CD4-positive, CD25-positive, alpha-beta regulatory T cell (primary cell): ENCODE measurements around the gene MT1H. TPM values are rescaled to one million over a fixed set of nuclear protein-coding genes. Genes with fewer than 3 reads are reported as not detected.
A peak's percentile ranks its signal among the peaks of the same experiment; 100 is the strongest.
"Not testable (repeated sequence)": the region's sequence is repeated elsewhere in the genome, so short reads cannot be mapped to it uniquely, and the experiment has no call there.

Experiments used
- ATAC-seq, 2 donors: fragments of 150-1000 bp; cut with Tn5 transposase; one replicate each; pipeline ENCODE4 v1.10.0; 2021; ENCODE audit warnings: low read depth in 2 of 2, moderate number of reproducible peaks in 2 of 2, moderate library complexity in 1 of 2
- DNase-seq, 3 donors: peaks; one replicate each; pipeline versions ENCODE4 v3.0.0 to v3.0.0-alpha.2; 2012 to 2022; ENCODE audit warnings: mixed read lengths in 1 of 3
- H3K27ac ChIP-seq: one replicate; pipeline ENCODE4 v1.7.0; 2013; ENCODE audit warnings: mild to moderate bottlenecking, low read length; ENCODE audit not compliant: insufficient read depth, poor library complexity, severe bottlenecking
- H3K27me3 ChIP-seq: one replicate; pipeline ENCODE4 v1.7.0; 2013; ENCODE audit warnings: low read length; ENCODE audit not compliant: control insufficient read depth, insufficient read depth
- H3K36me3 ChIP-seq: one replicate; pipeline ENCODE4 v1.7.0; 2013; ENCODE audit warnings: mild to moderate bottlenecking, low read length, moderate library complexity; ENCODE audit not compliant: control insufficient read depth, insufficient read depth
- H3K4me1 ChIP-seq: 2 replicates; pipeline ENCODE4 v1.7.0; 2013; ENCODE audit warnings: mild to moderate bottlenecking, low read length; ENCODE audit not compliant: insufficient read depth, control insufficient read depth, poor library complexity, severe bottlenecking
- H3K4me3 ChIP-seq: one replicate; pipeline ENCODE4 v1.7.0; 2013; ENCODE audit warnings: low read depth, mild to moderate bottlenecking, low read length, moderate library complexity
- H3K9me3 ChIP-seq, 2 experiments: 1 replicate in 1 of 2; 2 replicates in 1 of 2; pipeline ENCODE4 v1.7.0; 2013; ENCODE audit warnings: low read length in 2 of 2, mild to moderate bottlenecking in 1 of 2, moderate library complexity in 1 of 2; ENCODE audit not compliant: control insufficient read depth in 2 of 2
- H3K27ac Mint-ChIP-seq, 3 donors: one replicate each; pipeline ENCODE4 v1.8.0; 2020 to 2022; ENCODE audit warnings: mild to moderate bottlenecking in 3 of 3, mixed read lengths in 3 of 3, moderate library complexity in 2 of 3
- H3K27me3 Mint-ChIP-seq: one replicate; pipeline ENCODE4 v1.8.0; 2022; ENCODE audit warnings: mild to moderate bottlenecking, mixed read lengths
- H3K36me3 Mint-ChIP-seq: one replicate; pipeline ENCODE4 v1.8.0; 2020; ENCODE audit warnings: mixed read lengths
- H3K4me1 Mint-ChIP-seq, 4 donors: one replicate each; pipeline ENCODE4 v1.8.0; 2020 to 2022; ENCODE audit warnings: mixed read lengths in 4 of 4, mild to moderate bottlenecking in 1 of 4
- H3K4me3 Mint-ChIP-seq, 4 donors: one replicate each; pipeline ENCODE4 v1.8.0; 2020 to 2022; ENCODE audit warnings: mild to moderate bottlenecking in 4 of 4, mixed read lengths in 4 of 4, moderate library complexity in 3 of 4
- H3K9me3 Mint-ChIP-seq, 7 donors: one replicate each; pipeline ENCODE4 v1.8.0; 2020 to 2022; ENCODE audit warnings: mixed read lengths in 7 of 7, mild to moderate bottlenecking in 3 of 7, moderate library complexity in 2 of 7
- polyA plus RNA-seq, 4 donors: library from polyadenylated mRNA; unstranded; fragments of 300-500 nt; fragmentation: Illumina TruSeq; gene quantifications; one replicate each; pipeline ENCODE4 v1.2.3, GENCODE V29; 2021
- total RNA-seq: library from RNA; stranded (reverse); gene quantifications from one replicate; pipeline ENCODE4 v1.2.3, GENCODE V29; 2022

MT1H gene
- total and polyA plus RNA-seq, 5 donors from 2014 or later = not detected

- peak within 1 kb of the TSS; percentile 93 to 98 (median 98) for H3K4me3 Mint-ChIP-seq
- Histone ChIP-seq H3K4me1 (peaks cover 27% of the 10 kb centered on the region), H3K27me3 (no peaks in the 10 kb centered on the region), H3K4me3 (peak within 1 kb of the TSS; percentile 89), H3K27ac (peak within 1 kb of the TSS; percentile 48), H3K36me3 (no peaks in the 10 kb centered on the region), H3K9me3 (no peaks in the 10 kb centered on the region)
- peaks cover 5 to 41% (median 26%) of the 10 kb centered on the region in 4 donors for H3K4me1 Mint-ChIP-seq
- peak; percentile 74 to 76 for ATAC-seq
- H3K27me3 Mint-ChIP-seq = peaks cover 7% of the 10 kb centered on the region
- peak; percentile 51 to 78 (median 67) for DNase-seq
- H3K27ac Mint-ChIP-seq = peak within 1 kb of the TSS; percentile 83 to 97 (median 90)
- H3K9me3 Mint-ChIP-seq = peaks cover 0 to 2% (median 0%) of the 10 kb centered on the region in 7 donors
- peaks cover 10% of the 10 kb centered on the region for H3K36me3 Mint-ChIP-seq
Observed at GRCh38 chr16:56657555-56658326, 11.9 kb upstream of the MT1H start, which contains the start of gene MT1F. TSS of gene MT1F (plus strand) at chr16:56657959. CDS start at chr16:56658059, 100 bp downstream.

- Histone ChIP-seq H3K36me3 (no peaks in the 10 kb centered on the region), H3K9me3 (no peaks in the 10 kb centered on the region), H3K4me3 (peak overlapping the region; percentile 89), H3K27me3 (no peaks in the 10 kb centered on the region), H3K4me1 (peaks cover 33% of the 10 kb centered on the region), H3K27ac (peak overlapping the region; percentile 48)
- peak overlapping the region; percentile 93 to 98 (median 98) for H3K4me3 Mint-ChIP-seq
- H3K36me3 Mint-ChIP-seq = peaks cover 10% of the 10 kb centered on the region
- DNase-seq (no peak), ATAC-seq (no peak)
- peaks cover 9% of the 10 kb centered on the region for H3K27me3 Mint-ChIP-seq
- peak overlapping the region; percentile 83 to 97 (median 90) for H3K27ac Mint-ChIP-seq
- peaks cover 5 to 46% (median 27%) of the 10 kb centered on the region in 4 donors for H3K4me1 Mint-ChIP-seq
- H3K9me3 Mint-ChIP-seq = peaks cover 0 to 2% (median 0%) of the 10 kb centered on the region in 7 donors
Observed at GRCh38 chr16:56658327-56658875, 11.2 kb upstream of the MT1H start.

- peaks cover 18% of the 10 kb centered on the region for H3K36me3 Mint-ChIP-seq
- H3K27ac Mint-ChIP-seq = peak overlapping the region; percentile 82 to 93 (median 88)
- peak; percentile 50 to 51 for ATAC-seq
- DNase-seq = peak in 2 of 3 donors; percentile 9 to 53
- H3K9me3 Mint-ChIP-seq = peaks cover 0 to 2% (median 0%) of the 10 kb centered on the region in 7 donors
- H3K4me3 ChIP-seq = peak overlapping the region; percentile 53
- H3K27me3 ChIP-seq = peaks cover under 1% of the 10 kb centered on the region
- no peaks in the 10 kb centered on the region for H3K9me3 ChIP-seq
- peak overlapping the region; percentile 47 for H3K27ac ChIP-seq
- H3K27me3 Mint-ChIP-seq = peaks cover 25% of the 10 kb centered on the region
- peaks cover 32% of the 10 kb centered on the region for H3K4me1 ChIP-seq
- peaks cover 5 to 45% (median 24%) of the 10 kb centered on the region in 4 donors for H3K4me1 Mint-ChIP-seq
- no peaks in the 10 kb centered on the region for H3K36me3 ChIP-seq
- peak overlapping the region; percentile 87 to 95 (median 92) for H3K4me3 Mint-ChIP-seq
Observed at GRCh38 chr16:56662357-56663354, 7.0 kb upstream of the MT1H start.

GRCh38 chr16:56664506-56664905 lies 5.1 kb upstream of the MT1H start:
- peaks cover 15% of the 10 kb centered on the region for H3K27me3 ChIP-seq
- Mint-ChIP-seq H3K27ac (no peak overlapping the region), H3K27me3 (peaks cover 39% of the 10 kb centered on the region)

GRCh38 chr16:56665286-56666261 lies 4.0 kb upstream of the MT1H start:
- not testable (repeated sequence) for H3K9me3 Mint-ChIP-seq, H3K27ac ChIP-seq, H3K4me3 ChIP-seq, H3K27ac Mint-ChIP-seq, H3K9me3 ChIP-seq, DNase-seq, H3K36me3 ChIP-seq, ATAC-seq
- Mint-ChIP-seq H3K36me3 (peaks cover 19% of the 10 kb centered on the region), H3K4me3 (peak overlapping the region in 1 of 4 donors; percentile 11), H3K4me1 (peaks cover 0 to 47% (median 22%) of the 10 kb centered on the region in 4 donors), H3K27me3 (peaks cover 50% of the 10 kb centered on the region)
- Histone ChIP-seq H3K27me3 (peaks cover 21% of the 10 kb centered on the region), H3K4me1 (peaks cover 29% of the 10 kb centered on the region)

More at GRCh38 chr16:56664506-56664905, 5.1 kb upstream of the MT1H start:
- H3K4me3 ChIP-seq = no peak overlapping the region
- Mint-ChIP-seq H3K9me3 (peaks cover 0 to 2% (median 0%) of the 10 kb centered on the region in 7 donors), H3K4me1 (peaks cover 0 to 45% (median 23%) of the 10 kb centered on the region in 4 donors), H3K36me3 (peaks cover 22% of the 10 kb centered on the region), H3K4me3 (peak overlapping the region in 1 of 4 donors; percentile 93)
- H3K27ac ChIP-seq = no peak overlapping the region
- no peaks in the 10 kb centered on the region for H3K9me3 ChIP-seq
- peaks cover 26% of the 10 kb centered on the region for H3K4me1 ChIP-seq
- H3K36me3 ChIP-seq = no peaks in the 10 kb centered on the region
- DNase-seq = no peak
- no peak for ATAC-seq

- Mint-ChIP-seq H3K36me3 (peaks cover 14% of the 10 kb centered on the region), H3K4me3 (peak within 1 kb of the TSS in 2 of 4 donors; percentile 35 to 46), H3K27ac (no peak within 1 kb of the TSS), H3K9me3 (peaks cover 0 to 1% (median 0%) of the 10 kb centered on the region in 7 donors), H3K27me3 (peaks cover 64% of the 10 kb centered on the region), H3K4me1 (peaks cover 0 to 30% (median 8%) of the 10 kb centered on the region in 4 donors)
- Histone ChIP-seq H3K4me3 (no peak within 1 kb of the TSS), H3K9me3 (no peaks in the 10 kb centered on the region), H3K36me3 (no peaks in the 10 kb centered on the region), H3K27me3 (peaks cover 35% of the 10 kb centered on the region), H3K4me1 (peaks cover 22% of the 10 kb centered on the region), H3K27ac (no peak within 1 kb of the TSS)
- peak in 1 of 2 donors; percentile 51 for ATAC-seq
- peak in 1 of 3 donors; percentile 60 for DNase-seq
Observed at GRCh38 chr16:56667581-56668571, 1.7 kb upstream of the MT1H start, which contains the start of gene MT1G. TSS of gene MT1G (minus strand) at chr16:56668065. CDS start at chr16:56667993, 72 bp downstream.
